AG04449 (cell line): ENCODE measurements around the gene DNAH1.

Source experiments
- CTCF ChIA-PET: fragments of 350-600 bp; formaldehyde crosslinking; extraction: SDS; loops from one replicate; lab custom pipeline; 2021; ENCODE audit warnings: antibody characterized with exemption; lab: Yijun Ruan, JAX
- POLR2A ChIA-PET: fragments of 400-600, 350-600 bp; formaldehyde crosslinking; extraction: SDS; loops from one replicate; lab custom pipeline; 2020; ENCODE audit warnings: antibody characterized with exemption, inconsistent platforms; lab: Yijun Ruan, JAX
- DNase-seq: peaks from one replicate; pipeline ENCODE4 v3.0.0-alpha.2; 2010; ENCODE audit warnings: low read depth, low spot score
- H3K4me3 ChIP-seq: 2 replicates; pipeline ENCODE4 v1.5.1; 2011; ENCODE audit warnings: low read depth, mild to moderate bottlenecking, control low read depth, low read length
- TF ChIP-seq, protein P1 (sequence below): IDR thresholded peaks from one replicate; pipeline ENCODE4 v1.5.1; 2011; ENCODE audit warnings: mild to moderate bottlenecking, moderate library complexity, low read length, control low read depth, inconsistent platforms; ENCODE audit not compliant: insufficient read depth; ENCODE audit errors: missing control alignments

The DNAH1 gene

DNA sequence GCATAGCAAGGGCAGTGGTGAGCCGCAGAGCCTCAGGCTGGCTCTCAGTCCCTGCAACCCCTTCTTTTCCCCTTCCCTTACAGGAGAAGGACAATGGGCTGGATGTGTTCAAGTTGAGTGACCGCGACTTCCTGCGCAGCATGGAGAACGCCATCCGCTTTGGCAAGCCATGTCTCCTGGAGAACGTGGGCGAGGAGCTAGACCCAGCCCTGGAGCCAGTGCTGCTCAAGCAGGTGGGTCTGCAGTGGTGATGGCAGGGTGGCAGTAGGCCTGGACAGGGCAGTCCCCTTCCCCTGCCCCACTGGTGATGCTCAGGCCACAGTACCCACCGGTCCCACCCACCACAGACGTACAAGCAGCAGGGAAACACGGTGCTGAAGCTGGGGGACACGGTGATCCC, 75.0 kb downstream of the DNAH1 start:
- TF ChIP-seq, protein P1, sequence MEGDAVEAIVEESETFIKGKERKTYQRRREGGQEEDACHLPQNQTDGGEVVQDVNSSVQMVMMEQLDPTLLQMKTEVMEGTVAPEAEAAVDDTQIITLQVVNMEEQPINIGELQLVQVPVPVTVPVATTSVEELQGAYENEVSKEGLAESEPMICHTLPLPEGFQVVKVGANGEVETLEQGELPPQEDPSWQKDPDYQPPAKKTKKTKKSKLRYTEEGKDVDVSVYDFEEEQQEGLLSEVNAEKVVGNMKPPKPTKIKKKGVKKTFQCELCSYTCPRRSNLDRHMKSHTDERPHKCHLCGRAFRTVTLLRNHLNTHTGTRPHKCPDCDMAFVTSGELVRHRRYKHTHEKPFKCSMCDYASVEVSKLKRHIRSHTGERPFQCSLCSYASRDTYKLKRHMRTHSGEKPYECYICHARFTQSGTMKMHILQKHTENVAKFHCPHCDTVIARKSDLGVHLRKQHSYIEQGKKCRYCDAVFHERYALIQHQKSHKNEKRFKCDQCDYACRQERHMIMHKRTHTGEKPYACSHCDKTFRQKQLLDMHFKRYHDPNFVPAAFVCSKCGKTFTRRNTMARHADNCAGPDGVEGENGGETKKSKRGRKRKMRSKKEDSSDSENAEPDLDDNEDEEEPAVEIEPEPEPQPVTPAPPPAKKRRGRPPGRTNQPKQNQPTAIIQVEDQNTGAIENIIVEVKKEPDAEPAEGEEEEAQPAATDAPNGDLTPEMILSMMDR = no peak
- H3K4me3 ChIP-seq = no peak overlapping the region
- DNase-seq = no peak
- POLR2A ChIA-PET = no interaction called here
- CTCF ChIA-PET = no interaction called here

DNA sequence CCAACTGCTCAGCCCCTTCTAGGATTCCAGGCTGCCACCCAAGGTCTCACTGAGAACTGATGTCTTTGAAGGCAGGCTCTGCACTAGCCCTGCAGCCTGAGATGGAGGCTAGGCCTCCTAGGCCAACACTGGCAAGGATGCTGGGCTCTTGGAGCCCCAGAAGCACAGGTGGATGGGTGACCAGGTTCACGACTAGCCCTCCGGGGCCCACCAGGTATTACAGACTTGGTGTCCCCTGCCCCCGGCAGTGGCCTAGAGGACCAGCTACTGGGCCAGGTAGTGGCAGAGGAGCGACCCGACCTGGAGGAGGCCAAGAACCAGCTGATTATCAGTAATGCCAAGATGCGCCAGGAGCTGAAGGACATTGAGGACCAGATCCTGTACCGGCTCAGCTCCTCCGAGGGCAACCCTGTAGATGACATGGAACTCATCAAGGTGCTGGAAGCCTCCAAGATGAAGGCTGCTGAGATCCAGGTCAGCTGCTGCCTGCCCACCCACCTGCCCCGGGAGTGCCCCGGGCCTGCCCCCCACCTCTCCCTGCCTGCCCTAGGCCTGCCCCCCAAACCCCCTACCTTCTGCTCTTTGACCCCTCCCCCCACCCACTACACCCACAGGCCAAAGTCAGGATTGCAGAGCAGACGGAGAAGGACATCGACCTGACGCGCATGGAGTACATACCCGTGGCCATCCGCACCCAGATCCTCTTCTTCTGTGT, 76.3 kb downstream of the DNAH1 start:
- ChIA-PET POLR2A (no interaction called here), CTCF (no interaction called here)
- TF ChIP-seq, protein P1 = no peak
- DNase-seq = no peak
- H3K4me3 ChIP-seq = no peak overlapping the region

DNA sequence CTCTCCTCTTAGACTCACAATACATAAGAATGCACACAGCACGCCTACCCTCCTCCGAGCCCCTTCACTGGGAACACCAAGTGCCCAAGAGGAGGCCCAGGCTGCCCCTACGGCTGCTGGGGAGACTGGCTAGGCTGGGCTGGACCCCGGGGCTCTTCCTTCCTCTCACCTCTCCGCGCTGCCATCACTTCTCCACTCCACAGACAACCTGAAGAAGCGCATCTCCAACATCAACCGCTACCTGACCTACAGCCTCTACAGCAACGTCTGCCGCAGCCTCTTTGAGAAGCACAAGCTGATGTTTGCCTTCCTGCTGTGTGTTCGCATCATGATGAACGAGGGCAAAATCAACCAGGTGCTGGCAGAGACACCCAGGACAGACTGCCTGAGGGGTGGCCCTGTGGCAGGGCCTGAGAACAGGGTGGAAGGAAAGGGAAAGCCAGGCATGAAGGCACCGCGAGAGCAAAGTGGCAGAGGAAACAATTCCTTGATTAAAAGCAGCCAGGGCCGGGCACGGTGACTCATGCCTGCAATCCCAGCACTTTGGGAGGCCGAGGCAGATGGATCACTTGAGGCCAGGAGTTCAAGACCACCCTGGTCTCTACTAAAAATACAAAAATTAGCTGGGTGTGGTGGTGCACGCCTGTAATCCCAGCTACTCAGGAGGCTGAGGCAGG, 77.2 kb downstream of the DNAH1 start:
- H3K4me3 ChIP-seq = no peak overlapping the region
- ChIA-PET POLR2A (no interaction called here), CTCF (interaction anchor here (0.6 kb wide), 1 partner anchor 8 kb away, joined by 3 read pairs; no protein-coding TSS in a partner anchor)
- no peak for DNase-seq
- TF ChIP-seq, protein P1 = no peak

DNA sequence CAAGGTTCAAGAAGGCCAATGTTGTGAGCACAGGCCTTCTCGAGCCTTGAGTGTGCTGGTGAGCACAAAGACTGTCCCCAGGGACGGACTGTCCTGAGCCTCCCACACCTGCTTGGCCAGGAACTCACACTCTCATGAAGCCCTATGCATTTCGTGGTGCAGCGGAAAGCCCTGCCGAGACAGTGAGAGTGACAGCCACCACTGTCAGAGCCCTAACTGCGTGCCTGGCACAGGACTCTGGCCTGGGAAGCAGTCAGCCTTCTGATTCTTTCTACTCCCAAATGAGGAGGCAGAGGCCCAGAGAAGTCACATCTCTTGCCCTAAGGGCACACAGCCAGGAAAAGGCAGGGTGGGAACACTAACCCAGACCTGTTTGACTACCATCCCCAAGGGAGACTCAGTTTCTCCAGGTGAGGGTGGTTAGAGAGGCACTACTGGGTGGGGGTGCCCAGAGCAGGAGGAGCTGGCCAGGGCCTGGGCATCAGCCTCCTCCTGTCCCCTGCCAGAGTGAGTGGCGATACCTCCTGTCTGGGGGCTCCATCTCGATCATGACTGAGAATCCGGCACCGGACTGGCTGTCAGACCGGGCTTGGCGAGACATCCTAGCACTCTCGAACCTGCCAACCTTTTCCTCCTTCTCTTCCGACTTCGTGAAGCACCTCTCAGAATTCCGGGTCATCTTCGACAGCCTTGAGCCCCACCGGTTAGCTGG, 78.0 kb downstream of the DNAH1 start:
- TF ChIP-seq, protein P1 = no peak
- no peak overlapping the region for H3K4me3 ChIP-seq
- no peak for DNase-seq
- ChIA-PET CTCF (interaction anchor here (2.2 kb wide), 1 partner anchor 9 kb away, joined by 10 read pairs; no protein-coding TSS in a partner anchor), POLR2A (no interaction called here)

DNA sequence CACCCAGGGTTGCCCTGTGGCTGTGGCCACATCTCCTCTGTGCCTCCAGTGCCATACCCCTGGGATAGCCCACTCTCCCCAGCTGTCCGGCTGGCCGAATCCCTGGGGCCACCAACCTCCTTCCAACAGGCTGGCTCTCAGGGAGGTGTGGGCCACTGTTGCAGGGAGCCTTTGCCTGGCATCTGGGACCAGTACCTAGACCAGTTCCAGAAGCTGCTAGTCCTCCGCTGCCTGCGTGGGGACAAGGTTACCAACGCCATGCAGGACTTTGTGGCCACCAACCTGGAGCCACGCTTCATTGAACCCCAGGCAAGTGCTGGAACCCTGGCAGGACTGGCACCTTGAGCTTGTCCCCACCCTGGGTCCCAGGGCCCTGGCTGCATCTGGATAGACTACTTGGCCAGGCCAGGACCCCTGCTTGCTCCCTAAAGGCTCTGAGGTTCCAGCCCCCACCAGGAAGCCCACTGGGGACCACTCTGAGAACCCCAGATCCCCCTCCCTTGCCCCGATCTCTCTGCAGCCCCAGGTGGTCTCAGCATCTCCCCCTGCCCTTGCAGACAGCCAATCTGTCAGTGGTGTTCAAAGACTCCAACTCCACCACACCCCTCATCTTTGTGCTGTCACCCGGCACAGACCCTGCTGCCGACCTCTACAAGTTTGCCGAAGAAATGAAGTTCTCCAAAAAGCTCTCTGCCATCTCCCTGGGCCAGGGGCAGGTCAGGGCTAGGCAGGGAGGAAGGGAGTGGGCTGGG, 78.8 kb downstream of the DNAH1 start:
- TF ChIP-seq, protein P1 = no peak
- DNase-seq = no peak
- H3K4me3 ChIP-seq = no peak overlapping the region
- POLR2A ChIA-PET = no interaction called here
- CTCF ChIA-PET = interaction anchor here (2.2 kb wide), 1 partner anchor 10 kb away, joined by 10 read pairs; no protein-coding TSS in a partner anchor

DNA sequence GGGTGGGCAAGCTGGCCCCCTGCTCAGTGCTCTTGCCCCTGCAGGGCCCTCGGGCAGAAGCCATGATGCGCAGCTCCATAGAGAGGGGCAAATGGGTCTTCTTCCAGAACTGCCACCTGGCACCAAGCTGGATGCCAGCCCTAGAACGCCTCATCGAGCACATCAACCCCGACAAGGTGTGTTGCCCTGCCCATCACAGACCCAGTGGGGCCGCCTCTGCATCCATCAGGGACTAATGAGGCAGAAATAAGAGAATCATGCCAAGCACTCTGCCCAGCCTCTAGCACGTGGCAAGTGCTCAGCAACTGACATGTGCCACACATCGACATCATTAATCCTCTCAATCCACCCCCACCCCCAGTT, 79.4 kb downstream of the DNAH1 start:
- ChIA-PET CTCF (interaction anchor here (2.2 kb wide), 1 partner anchor 10 kb away, joined by 10 read pairs; no protein-coding TSS in a partner anchor), POLR2A (no interaction called here)
- DNase-seq = no peak
- TF ChIP-seq, protein P1 = no peak
- H3K4me3 ChIP-seq = no peak overlapping the region
